Fibroblast of lung (primary cell): ENCODE results near the gene MACROD2. TPM values are rescaled to one million over a fixed set of nuclear protein-coding genes. Genes with fewer than 3 reads are reported as not detected.

Experiments
- DNase-seq, 2 donors: peaks; one replicate each; pipeline versions ENCODE4 v3.0.0 to v3.0.0-alpha.2; 2010; ENCODE audit warnings: low read depth in 2 of 2
- H2AFZ ChIP-seq: 2 replicates; pipeline ENCODE4 v1.5.1; 2012; ENCODE audit warnings: low read length, control low read depth, inconsistent platforms
- H3K27ac ChIP-seq: 2 replicates; pipeline ENCODE4 v1.5.1; 2011; ENCODE audit warnings: low read length, control low read depth; ENCODE audit not compliant: insufficient read depth
- H3K27me3 ChIP-seq: 2 replicates; pipeline ENCODE4 v1.5.1; 2011; ENCODE audit warnings: mild to moderate bottlenecking, low read length; ENCODE audit not compliant: control insufficient read depth, insufficient read depth
- H3K36me3 ChIP-seq: 2 replicates; pipeline ENCODE4 v1.5.1; 2011; ENCODE audit warnings: low read length; ENCODE audit not compliant: control insufficient read depth, insufficient read depth
- H3K4me1 ChIP-seq: 2 replicates; pipeline ENCODE4 v1.5.1; 2011; ENCODE audit warnings: low read length; ENCODE audit not compliant: control insufficient read depth, insufficient read depth; ENCODE audit errors: extremely low read depth
- H3K4me2 ChIP-seq: 2 replicates; pipeline ENCODE4 v1.5.1; 2011; ENCODE audit warnings: low read length, control low read depth; ENCODE audit not compliant: insufficient read depth; ENCODE audit errors: extremely low read depth
- H3K4me3 ChIP-seq, 4 experiments: fragments of 200-600 bp in 1 of 4; sonication (generic) in 1 of 4; replicated peaks in 1 of 4; 2 replicates each; pipeline ENCODE4 v1.5.1; 2011 to 2016; ENCODE audit warnings: low read length in 4 of 4, low read depth in 3 of 4, mild to moderate bottlenecking in 3 of 4, control low read depth in 2 of 4, inconsistent platforms in 1 of 4, mixed read lengths in 1 of 4; ENCODE audit not compliant: insufficient read depth in 1 of 4; ENCODE audit errors: control extremely low read depth in 1 of 4
- H3K79me2 ChIP-seq: 2 replicates; pipeline ENCODE4 v1.5.1; 2012; ENCODE audit warnings: mild to moderate bottlenecking, low read length, inconsistent platforms; ENCODE audit not compliant: control insufficient read depth, insufficient read depth
- H3K9ac ChIP-seq: 2 replicates; pipeline ENCODE4 v1.5.1; 2011; ENCODE audit warnings: mild to moderate bottlenecking, low read length, control low read depth; ENCODE audit not compliant: insufficient read depth
- H3K9me3 ChIP-seq: 2 replicates; pipeline ENCODE4 v1.5.1; 2012; ENCODE audit warnings: low read depth, low read length; ENCODE audit not compliant: control insufficient read depth, insufficient read depth
- H4K20me1 ChIP-seq: 2 replicates; pipeline ENCODE4 v1.5.1; 2011; ENCODE audit warnings: low read length; ENCODE audit not compliant: control insufficient read depth, insufficient read depth; ENCODE audit errors: extremely low read depth
- EZH2 ChIP-seq: IDR thresholded peaks from 2 replicates; pipeline ENCODE4 v1.5.1; 2012; ENCODE audit warnings: low read length, control low read depth, mild to moderate bottlenecking; ENCODE audit errors: missing control alignments
- polyA plus RNA-seq, 2 donors: library from polyadenylated mRNA; depleted of rRNA in 1 of 2; stranded (reverse) in 1 of 2; unstranded in 1 of 2; fragments of >200 nt; gene quantifications; 2 replicates each; pipeline ENCODE4 v1.2.1, GENCODE V29; 2011 to 2012; ENCODE audit warnings: missing spikeins in 1 of 2
- total RNA-seq: library from RNA; depleted of rRNA; stranded (reverse); fragments of >200 nt; gene quantifications from 2 replicates; pipeline ENCODE4 v1.2.1, GENCODE V29; 2014
- TF ChIP-seq, protein P1 (sequence below), 2 donors: IDR thresholded peaks in 1 of 2; conservative IDR thresholded peaks in 1 of 2; 1 replicate in 1 of 2; 2 replicates in 1 of 2; pipeline ENCODE4 v1.5.1; 2011 to 2012; ENCODE audit warnings: low read length in 2 of 2, control low read depth in 1 of 2, inconsistent platforms in 1 of 2, low read depth in 1 of 2, mild to moderate bottlenecking in 1 of 2

MACROD2 gene
- total and polyA plus RNA-seq, 2 donors (not counting 1 experiment from before 2014, with no cell fraction given): 0.54 to 1.7 TPM

DNA sequence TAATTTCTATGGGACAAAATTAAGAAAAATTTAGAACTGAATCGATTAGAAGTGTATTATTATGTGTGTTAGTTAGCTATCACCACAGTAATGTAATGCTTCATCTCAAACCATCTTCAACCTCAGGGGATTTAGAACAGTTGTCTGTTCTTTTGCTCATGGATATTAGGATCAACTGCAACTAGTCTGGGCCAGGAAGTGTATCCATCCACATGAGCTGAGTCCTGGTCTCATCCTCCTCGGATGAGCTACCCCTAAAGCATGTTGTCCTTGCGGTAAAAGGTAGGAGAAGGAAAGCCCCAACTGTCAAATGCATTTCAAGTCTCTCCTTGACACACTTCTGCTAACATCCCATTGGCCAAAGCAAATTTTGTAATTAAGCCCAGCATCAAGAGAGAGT is 2040.3 kb downstream of the MACROD2 start:
- no peak for DNase-seq
- Histone ChIP-seq H3K27ac (no peak overlapping the region), H4K20me1 (no peaks in the 10 kb centered on the region), H3K9ac (no peak overlapping the region), H3K4me2 (no peak overlapping the region), H3K79me2 (no peaks in the 10 kb centered on the region), H2AFZ (no peak overlapping the region), H3K27me3 (no peaks in the 10 kb centered on the region), H3K4me3 (no peak overlapping the region), H3K9me3 (no peaks in the 10 kb centered on the region), H3K4me1 (no peaks in the 10 kb centered on the region), H3K36me3 (no peaks in the 10 kb centered on the region)
- TF ChIP-seq EZH2: no peak
- TF ChIP-seq, protein P1, sequence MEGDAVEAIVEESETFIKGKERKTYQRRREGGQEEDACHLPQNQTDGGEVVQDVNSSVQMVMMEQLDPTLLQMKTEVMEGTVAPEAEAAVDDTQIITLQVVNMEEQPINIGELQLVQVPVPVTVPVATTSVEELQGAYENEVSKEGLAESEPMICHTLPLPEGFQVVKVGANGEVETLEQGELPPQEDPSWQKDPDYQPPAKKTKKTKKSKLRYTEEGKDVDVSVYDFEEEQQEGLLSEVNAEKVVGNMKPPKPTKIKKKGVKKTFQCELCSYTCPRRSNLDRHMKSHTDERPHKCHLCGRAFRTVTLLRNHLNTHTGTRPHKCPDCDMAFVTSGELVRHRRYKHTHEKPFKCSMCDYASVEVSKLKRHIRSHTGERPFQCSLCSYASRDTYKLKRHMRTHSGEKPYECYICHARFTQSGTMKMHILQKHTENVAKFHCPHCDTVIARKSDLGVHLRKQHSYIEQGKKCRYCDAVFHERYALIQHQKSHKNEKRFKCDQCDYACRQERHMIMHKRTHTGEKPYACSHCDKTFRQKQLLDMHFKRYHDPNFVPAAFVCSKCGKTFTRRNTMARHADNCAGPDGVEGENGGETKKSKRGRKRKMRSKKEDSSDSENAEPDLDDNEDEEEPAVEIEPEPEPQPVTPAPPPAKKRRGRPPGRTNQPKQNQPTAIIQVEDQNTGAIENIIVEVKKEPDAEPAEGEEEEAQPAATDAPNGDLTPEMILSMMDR (conservative IDR thresholded peaks at IDR 0.05 in 1 of 2, IDR thresholded peaks at IDR 0.05 in 1 of 2; ENCODE audit: low read depth in 1 of 2, low read length in 2 of 2): no peak

DNA sequence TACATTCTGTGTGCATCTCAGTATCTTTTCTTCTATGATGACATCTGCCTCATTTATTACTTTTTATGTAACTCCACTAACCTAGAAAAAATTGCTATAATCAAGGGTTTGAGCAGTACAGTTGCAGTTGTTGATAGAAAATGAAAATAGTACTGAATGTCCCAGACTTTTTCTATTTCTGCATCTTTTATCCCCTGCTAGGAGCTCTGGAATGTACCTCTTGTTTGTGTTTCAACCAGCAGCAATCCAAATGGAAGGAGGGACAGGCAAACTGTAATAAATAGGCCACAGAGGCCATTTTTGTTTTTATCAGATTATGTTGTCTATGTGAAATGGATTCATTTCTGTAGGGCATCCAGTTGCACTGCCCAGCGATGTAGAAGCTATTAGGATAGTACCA is 2041.0 kb downstream of the MACROD2 start:
- no peak overlapping the region for H2AFZ ChIP-seq
- H3K36me3 ChIP-seq: no peaks in the 10 kb centered on the region
- H4K20me1 ChIP-seq: no peaks in the 10 kb centered on the region
- no peaks in the 10 kb centered on the region for H3K27me3 ChIP-seq
- no peaks in the 10 kb centered on the region for H3K79me2 ChIP-seq
- no peaks in the 10 kb centered on the region for H3K9me3 ChIP-seq
- no peak overlapping the region for H3K4me2 ChIP-seq
- H3K4me3 ChIP-seq: no peak overlapping the region
- TF ChIP-seq, protein P1 (conservative IDR thresholded peaks at IDR 0.05 in 1 of 2, IDR thresholded peaks at IDR 0.05 in 1 of 2; ENCODE audit: low read depth in 1 of 2, low read length in 2 of 2): no peak
- TF ChIP-seq EZH2: no peak
- no peak overlapping the region for H3K27ac ChIP-seq
- DNase-seq: no peak
- H3K4me1 ChIP-seq: no peaks in the 10 kb centered on the region
- no peak overlapping the region for H3K9ac ChIP-seq

DNA sequence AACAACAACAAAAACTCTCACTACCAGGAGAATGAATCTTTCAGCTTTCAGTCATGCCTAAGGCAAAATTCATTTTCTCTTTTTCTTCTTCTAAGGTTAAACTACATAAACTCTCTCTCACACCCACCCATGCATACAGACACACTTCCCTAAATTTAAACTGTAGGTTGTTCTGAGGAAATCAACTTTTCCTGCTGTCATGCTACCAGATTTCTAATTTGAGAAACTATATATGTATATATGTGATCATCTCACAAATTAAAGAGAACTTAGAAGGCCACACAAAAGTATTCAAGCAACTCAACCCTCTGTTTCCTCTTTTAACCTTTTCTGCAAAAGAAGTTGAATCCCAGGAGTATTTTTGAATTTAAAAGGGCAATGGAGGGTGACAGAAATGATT is 2045.4 kb downstream of the MACROD2 start:
- Histone ChIP-seq H2AFZ (no peak overlapping the region), H3K27ac (no peak overlapping the region), H3K4me3 (no peak overlapping the region), H3K27me3 (no peaks in the 10 kb centered on the region), H3K9ac (no peak overlapping the region), H3K36me3 (no peaks in the 10 kb centered on the region), H3K9me3 (no peaks in the 10 kb centered on the region), H3K79me2 (no peaks in the 10 kb centered on the region), H3K4me1 (no peaks in the 10 kb centered on the region), H4K20me1 (no peaks in the 10 kb centered on the region), H3K4me2 (no peak overlapping the region)
- no peak for TF ChIP-seq EZH2
- TF ChIP-seq, protein P1 (conservative IDR thresholded peaks at IDR 0.05 in 1 of 2, IDR thresholded peaks at IDR 0.05 in 1 of 2; ENCODE audit: low read depth in 1 of 2, low read length in 2 of 2): no peak
- DNase-seq: no peak
